ENCODE data around the gene KCND2. TPM values are rescaled to one million over a fixed set of nuclear protein-coding genes. Genes with fewer than 3 reads are reported as not detected.

The KCND2 gene
- total RNA-seq, 2 donors from 2014 or later = 0.08 to 0.17 TPM

GRCh38 chr7:120797026-120797645, 524.2 kb downstream of the KCND2 start:
- H3K4me3 ChIP-seq = no peak overlapping the region
- no peaks in the 10 kb centered on the region for H3K9me3 ChIP-seq
- no peaks in the 10 kb centered on the region for H3K4me1 ChIP-seq
- no peak for DNase-seq
- no peaks in the 10 kb centered on the region for H3K27me3 ChIP-seq
- TF ChIP-seq, protein P1, sequence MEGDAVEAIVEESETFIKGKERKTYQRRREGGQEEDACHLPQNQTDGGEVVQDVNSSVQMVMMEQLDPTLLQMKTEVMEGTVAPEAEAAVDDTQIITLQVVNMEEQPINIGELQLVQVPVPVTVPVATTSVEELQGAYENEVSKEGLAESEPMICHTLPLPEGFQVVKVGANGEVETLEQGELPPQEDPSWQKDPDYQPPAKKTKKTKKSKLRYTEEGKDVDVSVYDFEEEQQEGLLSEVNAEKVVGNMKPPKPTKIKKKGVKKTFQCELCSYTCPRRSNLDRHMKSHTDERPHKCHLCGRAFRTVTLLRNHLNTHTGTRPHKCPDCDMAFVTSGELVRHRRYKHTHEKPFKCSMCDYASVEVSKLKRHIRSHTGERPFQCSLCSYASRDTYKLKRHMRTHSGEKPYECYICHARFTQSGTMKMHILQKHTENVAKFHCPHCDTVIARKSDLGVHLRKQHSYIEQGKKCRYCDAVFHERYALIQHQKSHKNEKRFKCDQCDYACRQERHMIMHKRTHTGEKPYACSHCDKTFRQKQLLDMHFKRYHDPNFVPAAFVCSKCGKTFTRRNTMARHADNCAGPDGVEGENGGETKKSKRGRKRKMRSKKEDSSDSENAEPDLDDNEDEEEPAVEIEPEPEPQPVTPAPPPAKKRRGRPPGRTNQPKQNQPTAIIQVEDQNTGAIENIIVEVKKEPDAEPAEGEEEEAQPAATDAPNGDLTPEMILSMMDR (IDR thresholded peaks at IDR 0.05) = no peak
- intact Hi-C loops (cut with DNase I) = no loop called here
- no peak overlapping the region for H3K9ac ChIP-seq (ENCODE audit: low read depth in 2 of 2, low read length in 2 of 2)
- H3K27ac ChIP-seq = no peak overlapping the region
- H3K36me3 ChIP-seq = no peaks in the 10 kb centered on the region

DNA sequence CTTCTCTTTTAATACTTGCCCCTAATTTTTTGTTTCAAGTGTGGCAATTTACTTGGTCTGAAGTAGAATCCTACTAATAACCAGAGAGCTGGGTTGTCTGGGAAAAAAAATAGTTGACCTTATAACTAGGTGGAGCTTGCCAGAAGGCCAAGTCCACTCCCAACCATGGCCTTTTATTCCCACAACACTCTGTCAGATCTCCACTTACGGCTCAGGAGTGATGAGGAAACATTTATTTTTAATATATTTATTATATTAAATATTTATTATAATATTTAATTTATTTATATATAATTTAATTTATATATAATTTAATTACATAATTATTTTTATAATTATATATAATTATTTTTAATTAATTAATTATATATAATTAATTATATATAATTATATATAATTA, 526.2 kb downstream of the KCND2 start:
- no peak for DNase-seq
- H3K4me3 ChIP-seq = no peak overlapping the region
- intact Hi-C loops (cut with DNase I) = no loop called here
- no peaks in the 10 kb centered on the region for H3K4me1 ChIP-seq
- TF ChIP-seq, protein P1 (IDR thresholded peaks at IDR 0.05) = no peak
- no peak overlapping the region for H3K9ac ChIP-seq (ENCODE audit: low read depth in 2 of 2, low read length in 2 of 2)
- H3K27ac ChIP-seq = no peak overlapping the region
- no peaks in the 10 kb centered on the region for H3K27me3 ChIP-seq
- H3K9me3 ChIP-seq = no peaks in the 10 kb centered on the region
- no peaks in the 10 kb centered on the region for H3K36me3 ChIP-seq
